Endometrial microvascular endothelial cells (primary cell): Measurements from ENCODE around the gene ENGASE. TPM values are rescaled to one million over a fixed set of nuclear protein-coding genes. Genes with fewer than 3 reads are reported as not detected.
"Not testable (repeated sequence)": the region's sequence is repeated elsewhere in the genome, so short reads cannot be mapped to it uniquely, and the experiment has no call there.

Source experiments
- in situ Hi-C: cut with HindIII; loops from 2 replicates; pipeline ENCODE4 v1.10.0; 2017; ENCODE audit warnings: low sequenced_read_pairs, low pct_unique_long_range_greater_than_20kb; ENCODE audit errors: inconsistent ontology term
- total RNA-seq: library from RNA; depleted of rRNA; stranded (reverse); fragments of >200 nt; gene quantifications from one replicate; pipeline ENCODE4 v1.2.3, GENCODE V29; 2015; ENCODE audit errors: inconsistent ontology term

The ENGASE gene, protein sequence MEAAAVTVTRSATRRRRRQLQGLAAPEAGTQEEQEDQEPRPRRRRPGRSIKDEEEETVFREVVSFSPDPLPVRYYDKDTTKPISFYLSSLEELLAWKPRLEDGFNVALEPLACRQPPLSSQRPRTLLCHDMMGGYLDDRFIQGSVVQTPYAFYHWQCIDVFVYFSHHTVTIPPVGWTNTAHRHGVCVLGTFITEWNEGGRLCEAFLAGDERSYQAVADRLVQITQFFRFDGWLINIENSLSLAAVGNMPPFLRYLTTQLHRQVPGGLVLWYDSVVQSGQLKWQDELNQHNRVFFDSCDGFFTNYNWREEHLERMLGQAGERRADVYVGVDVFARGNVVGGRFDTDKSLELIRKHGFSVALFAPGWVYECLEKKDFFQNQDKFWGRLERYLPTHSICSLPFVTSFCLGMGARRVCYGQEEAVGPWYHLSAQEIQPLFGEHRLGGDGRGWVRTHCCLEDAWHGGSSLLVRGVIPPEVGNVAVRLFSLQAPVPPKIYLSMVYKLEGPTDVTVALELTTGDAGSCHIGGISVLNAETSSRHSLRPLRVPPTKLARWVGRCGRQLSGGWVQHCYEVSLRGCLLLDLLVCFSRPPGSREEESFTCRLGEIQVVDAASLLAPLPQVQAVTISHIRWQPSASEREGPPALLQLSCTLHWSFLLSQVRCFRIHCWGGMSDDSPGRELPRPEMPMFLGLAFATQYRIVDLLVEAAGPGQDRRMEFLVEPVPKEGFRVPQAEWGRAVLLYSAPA
- 6.5 TPM for total RNA-seq

DNA sequence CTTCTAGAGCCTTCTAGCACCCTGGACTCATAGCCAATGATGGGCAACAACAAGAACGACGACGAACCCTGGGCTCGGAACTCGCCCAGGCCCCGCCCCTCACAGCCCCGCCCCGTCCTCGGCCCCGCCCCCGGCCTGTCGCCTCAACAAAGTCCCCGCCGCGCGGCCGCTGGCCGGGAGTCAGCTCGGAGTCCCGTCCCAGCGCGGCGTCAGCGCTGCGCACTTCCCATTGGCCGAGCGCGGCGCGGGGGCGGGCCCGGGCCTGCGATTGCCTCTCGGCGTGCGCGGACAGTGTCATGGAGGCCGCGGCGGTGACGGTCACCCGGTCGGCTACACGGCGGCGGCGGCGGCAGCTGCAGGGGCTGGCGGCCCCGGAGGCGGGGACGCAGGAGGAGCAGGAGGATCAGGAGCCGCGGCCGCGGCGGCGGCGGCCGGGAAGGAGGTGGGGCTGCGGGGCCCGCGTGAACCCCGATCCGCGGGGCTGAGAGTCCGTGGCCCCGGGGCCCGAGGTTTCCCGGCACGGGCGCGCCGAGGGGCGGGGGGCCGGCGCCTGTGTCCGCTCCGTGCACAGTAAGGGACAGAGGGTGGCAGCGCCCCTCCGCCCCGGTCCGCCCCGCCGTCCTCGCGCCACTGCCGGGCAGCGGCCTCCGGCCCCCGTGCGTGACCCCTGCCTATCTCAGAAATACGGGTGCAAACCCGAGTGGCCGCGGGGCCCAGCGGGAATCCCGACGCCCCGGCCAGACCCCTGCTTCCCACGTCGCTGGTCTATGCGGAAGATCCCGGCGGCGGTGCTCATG lies at the start of gene ENGASE:
Gene ENGASE (plus strand): TSS at position 176 of the 797 bp plus-strand sequence. CDS start 121 bp downstream, at position 297.
- in situ Hi-C loops = no loop called here

DNA sequence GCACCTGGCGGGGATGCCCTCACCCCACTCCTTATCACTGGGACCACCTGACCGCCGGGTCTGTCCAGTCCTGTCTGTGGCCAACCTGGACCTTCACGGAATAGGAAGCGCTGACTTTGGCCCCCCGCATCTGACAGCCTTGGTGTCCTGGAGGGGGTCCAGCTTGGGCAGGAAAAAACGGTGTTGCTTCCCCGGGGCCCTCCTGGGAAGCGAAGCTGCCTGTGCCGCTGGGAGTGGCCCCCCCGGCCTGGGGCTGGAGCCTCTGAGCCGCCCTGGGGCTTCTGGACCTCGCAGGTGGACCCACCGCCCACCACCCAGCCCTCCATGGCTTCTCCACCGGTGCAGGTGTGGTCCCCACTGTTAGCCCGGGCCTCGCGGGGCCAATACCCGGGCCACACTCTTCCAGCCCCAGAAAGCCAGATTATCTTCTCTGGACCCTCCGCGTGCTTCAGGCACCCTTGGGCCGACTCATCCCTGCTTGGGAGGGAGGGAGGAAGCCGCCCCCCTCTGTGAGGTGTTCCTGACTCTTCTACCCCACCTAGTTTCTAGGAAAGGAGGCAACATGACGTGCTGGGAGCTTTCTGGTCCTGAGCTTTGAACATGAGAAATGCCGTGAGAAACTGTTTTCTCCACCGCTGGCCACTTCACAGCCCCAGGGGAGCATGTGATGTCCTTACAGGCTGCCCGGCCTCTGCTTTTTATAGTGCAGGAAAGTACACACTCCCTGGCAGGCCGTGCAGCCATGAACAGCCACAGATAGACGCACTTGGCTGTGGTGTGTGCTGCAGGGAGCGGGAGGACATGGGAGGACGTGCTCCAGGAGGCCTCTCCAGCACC lies 49.5 kb upstream of the ENGASE start:
- in situ Hi-C loops = no loop called here

DNA sequence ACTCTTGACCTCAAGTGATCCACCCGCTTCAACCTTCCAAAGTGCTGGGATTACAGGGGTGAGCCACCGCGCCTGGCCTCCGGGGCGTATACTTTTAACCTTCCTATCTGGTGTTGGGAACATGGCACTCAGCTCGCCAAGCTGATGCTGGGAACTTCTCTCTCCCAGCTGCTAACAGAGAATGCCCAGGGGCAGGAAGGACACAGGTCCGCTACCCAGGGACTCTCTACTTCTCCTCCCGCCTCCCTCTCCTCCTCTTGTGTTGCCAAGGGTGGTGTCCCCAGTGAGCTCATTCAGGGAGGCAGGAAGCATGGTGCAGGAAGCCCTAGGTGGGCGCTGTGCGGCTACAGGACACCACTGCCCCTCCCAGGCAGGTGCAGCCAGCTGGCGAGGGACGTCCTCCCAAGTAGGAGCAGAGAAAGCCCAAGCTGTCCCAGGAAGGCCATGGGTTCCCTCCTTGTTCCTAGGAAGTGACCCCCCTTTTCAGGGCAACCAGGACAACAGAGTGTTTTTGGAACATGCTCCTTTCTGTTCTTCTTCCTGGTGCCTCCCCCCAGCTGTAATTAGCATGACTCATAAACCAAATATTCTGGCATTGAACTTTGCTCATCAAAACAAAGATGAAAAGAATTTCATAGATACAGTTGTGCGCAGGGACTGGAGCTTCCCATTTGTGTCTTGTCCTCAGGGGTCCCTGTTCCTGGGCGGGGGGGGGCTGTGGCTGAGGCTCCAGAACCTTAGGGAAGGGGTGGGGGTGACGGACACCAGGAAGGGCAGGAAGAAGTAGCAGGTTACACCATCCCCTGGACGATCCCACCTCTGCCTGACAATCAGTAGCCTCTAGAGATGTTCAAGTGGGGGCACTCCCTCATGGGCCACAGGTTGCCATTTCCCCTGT lies 48.0 kb upstream of the ENGASE start:
- in situ Hi-C loops = no loop called here

DNA sequence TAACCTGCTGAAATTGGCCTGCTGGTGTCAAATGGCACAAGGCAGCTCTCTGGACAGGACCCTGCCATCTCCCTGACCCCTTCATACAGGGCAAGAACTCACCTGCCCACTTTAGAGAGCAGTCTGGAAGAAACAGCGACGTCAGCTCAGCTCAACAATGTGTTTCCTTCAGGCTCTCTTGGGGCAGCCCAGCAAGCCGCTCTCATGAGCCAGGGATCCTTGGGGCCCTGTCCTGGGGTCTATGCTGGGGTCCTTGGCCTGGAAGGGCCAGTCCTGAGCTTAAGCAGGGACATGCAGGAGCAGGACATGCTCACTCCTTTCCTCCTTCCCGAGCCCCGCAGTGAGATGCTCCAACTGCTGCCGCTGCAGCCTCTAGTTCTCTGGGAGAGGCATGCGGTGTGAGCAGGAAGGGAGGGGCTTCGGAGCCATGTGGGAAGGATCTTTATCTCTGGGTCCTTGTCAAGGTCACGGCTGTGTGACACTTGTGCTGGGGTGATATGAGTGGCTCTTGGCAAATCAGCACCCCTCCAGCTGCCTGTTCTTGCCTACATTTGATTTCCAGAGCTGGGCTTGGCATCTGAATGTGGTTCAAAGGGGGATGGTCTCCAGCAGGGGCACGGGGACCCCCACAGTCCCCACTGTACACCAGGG lies 47.2 kb upstream of the ENGASE start:
- in situ Hi-C loops = no loop called here

DNA sequence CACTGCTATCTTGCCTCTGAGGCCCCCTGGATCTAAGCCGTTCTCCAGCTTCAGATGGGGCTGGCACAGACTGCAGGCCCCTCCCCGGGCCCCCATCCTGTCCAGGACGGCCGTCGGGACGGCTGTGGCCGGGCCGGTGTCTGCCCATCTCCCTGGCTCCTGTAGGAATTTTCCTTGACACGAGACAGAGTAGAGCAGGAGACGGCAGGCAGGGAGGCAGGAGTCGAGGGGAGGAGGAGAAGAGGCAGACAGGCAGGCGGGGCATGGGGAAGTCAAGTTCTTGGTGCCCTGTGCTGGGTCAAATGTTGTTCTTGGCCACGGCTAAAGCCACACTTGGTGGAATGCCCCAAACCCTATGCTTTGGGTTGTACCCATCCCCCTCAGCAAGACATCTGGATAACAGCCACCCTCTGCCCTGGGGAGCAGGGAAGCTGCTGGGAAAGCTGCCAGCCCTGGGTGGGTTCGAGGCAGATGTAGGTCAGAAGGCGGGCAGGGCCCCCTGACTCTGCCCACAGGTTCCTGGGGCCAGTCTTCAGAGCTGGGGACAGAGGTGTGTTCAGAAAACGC lies 46.6 kb upstream of the ENGASE start:
- in situ Hi-C loops = no loop called here

DNA sequence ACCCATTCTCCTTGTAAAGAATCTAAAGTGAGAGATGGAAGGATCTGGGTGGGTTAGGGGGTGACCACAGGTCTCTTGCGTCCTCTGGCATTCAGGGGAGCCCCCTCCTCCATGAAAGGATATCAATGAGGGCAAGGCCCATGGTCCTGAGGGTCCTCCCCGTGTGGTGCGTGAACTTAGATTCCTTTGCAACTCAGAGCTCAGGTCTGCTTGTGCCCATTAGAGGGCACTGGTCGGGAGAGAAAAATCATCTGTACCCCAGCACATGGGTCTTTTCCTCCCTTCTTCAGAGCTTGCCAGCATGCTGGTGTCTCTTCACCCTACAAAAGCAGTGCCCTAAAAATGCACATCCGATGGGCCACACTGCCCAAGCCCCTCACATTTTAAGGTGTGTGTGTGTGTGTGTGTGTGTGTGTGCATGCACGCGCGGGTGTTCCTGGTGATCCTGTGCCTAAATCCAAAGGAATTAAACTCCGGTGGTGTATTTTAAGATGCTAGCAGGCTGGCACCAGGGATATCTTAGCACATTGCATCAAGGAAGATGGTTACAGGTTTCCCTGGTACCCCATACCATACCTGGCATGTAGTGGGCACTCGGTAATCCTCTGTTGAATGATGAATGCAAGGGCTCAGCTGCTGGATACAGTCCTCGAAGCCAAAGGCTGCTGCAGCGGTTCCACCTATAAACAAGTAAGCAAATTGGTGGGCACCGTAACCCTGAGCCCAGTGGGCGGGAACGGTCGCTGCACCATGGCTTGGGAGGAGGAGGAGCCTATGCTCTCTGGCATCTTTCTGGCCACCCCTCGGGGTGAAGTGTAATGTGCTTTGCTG lies 45.9 kb upstream of the ENGASE start:
- in situ Hi-C loops = no loop called here

DNA sequence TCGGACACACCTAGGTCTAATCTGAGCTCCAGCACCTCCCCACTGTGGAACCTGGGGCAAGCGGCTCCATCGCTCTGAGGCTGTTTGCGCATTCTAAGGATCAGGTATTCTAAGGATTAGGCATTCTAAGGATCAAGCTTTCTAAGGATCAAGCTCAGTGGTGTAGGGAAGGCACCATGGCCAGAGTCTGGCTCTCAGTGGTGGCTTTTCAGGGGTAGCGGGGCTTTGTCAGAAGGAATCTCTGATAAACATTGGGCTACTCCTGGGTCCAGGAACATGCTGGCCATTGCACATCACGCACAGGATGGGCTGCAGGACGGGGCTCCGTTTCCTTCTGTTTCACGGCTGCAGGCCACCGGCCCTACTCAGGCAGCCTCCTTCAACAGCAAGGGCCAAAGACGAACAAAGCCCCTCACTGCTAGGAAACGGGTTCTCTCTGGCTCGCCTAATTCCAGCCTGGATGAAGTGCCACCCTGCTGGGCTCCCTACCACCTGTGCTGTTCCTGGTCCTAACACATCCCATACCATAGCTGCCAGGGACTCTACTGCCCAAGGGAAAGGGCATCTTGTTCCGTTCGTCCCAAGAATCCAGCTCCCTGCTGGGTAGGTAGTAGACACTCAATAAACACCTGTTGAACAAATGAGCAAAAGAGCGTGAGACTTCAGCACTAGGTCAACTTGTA lies 45.2 kb upstream of the ENGASE start:
- in situ Hi-C loops = no loop called here

DNA sequence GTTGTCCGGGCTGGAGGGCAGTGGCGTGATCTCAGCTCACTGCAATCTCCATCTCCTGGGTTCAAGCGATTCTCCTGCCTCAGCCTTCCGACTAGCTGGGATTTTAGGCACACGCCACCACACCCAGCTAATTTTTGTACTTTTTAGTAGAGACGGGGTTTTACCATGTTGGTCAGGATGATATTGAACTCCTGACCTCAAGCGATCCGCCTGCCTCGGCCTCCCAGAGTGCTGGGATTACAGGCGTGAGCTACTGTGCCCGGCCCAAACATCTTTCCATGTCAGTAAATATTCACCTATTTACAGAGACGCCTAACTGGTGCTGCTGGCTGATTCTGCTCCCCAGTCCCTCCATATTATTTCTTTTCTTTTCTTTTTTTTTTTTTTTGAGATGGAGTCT lies 44.0 kb upstream of the ENGASE start:
- in situ Hi-C loops = not testable (repeated sequence)

DNA sequence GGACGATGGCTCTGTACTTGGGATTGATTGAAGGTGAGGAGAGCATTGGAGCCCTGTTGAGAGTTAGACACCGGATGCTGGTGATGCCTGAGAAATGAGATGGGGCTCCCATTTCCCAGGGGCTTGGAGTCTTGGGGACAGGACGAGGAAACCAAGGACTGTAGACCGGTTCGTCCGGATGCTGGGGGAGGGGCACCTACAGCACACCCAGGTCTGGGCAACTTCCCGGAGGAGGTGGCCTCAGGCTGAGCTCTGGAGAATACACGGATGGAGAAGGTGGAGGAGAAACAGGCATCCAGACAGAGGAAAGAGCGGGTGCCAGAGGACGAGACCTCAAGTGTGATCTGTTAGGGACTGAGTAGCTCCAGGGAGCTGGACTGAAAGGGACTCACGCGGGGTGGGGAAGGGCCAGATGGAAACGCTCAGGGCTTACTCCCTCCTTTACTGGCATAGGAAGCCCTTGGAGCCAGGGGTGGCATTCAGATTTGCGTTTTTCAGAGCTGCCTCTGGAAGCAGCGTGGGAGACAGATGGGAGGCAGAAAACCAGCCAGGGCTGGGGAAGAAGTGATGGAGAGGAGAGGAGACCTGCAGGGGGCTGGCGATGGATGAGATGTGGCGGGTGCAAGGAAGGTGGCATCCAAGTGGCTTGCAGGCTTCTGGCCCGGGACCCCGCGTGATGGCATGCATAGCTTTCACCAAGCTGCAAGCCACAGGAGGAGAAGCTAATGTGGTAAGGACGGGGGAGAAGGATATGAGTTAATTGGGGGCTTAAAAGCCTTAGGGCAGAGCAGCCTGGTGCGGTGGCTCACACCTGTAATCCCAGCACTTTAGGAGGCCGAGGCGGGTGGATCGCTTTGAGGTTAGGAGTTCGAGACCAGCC lies 42.4 kb upstream of the ENGASE start:
- in situ Hi-C loops = no loop called here

DNA sequence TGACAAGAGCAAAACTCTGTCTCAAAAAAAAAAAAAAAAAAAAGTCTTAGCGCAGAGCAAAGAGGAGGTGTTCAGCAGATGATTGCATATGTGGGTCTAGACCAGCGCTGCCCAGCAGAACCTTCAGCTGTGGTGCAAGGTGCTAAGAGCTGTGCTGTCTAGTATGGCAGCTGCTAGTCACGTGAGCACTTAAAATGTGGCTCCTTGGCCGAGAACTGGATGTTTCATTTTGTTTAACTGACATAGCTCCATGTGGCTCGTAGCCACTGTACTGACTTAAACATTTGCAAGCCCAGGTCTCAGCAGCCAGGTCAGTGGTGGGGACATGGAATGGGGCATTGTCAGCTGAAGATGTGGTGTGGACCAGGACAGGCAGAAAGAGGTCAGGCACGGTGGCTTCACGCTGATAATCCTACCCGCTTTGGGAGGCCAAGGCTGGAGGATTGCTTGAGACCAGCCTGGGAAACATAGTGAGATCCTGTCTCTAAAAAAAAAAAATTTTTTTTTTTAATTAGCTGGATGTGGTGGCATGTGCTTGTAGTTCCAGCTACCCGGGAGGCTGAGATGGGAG lies 41.5 kb upstream of the ENGASE start:
- in situ Hi-C loops = no loop called here

DNA sequence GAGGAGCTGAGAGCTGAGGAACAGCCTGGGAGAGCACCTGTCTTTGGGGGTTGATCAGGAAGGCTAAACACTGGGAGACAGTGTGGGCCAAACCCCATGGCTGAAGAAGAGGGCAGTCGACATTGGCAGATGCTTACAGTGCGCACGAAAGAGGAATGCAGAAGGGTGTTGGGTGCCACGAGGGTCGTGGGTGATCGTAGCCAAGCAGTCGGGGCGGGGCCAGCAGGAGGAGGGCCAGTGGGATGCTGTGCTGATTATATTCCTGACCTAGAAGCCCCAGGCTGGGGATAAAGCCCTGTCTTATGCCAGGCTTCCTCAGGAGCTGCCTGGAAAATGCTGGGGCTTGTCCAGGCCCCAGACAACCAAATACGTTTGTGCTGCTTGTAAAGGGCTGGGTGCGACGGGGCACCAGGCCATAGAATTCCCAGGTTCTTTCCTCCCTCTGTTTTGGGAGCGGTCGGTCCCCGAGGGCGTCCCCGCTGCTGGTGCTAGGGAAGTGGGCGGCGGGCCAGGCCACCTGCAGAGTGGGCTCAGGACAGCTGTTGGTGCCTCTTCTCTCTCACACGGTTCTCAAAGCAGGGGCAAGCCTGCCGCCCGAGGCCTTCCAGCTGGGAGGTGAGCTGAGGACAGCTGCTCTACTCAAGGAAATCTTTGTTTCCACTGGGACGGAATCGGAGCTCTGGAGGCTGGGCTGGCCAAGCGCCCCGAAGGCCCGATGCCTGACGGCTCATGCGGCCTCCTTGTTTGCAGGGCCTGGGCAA lies 40.7 kb upstream of the ENGASE start:
- in situ Hi-C loops = no loop called here

DNA sequence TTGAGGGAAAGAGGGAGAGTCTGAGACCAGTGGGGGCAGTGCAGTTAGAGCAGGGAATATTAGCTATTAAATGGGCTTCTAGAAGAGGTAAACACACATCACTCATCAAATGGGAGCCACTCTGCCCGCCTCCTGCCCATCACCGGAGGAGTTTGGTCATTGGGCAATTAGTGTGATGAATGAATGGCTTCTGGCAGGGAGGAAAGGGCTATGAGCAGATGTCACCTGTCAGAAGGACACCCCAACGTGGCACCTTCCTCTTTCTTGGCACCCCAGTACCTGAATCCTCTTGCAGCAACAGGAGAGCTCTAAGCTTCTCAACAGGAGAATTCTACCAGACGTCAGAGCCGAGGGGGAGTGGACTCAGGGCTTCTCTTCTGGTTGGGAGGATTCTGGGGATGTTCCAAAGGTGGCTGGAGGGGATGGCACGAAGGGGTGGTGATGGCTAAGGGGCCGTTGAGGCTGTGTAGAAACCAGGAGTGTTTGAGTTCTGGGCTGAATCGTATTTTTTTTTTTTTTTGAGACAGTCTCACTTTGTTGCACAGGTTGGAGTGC lies 39.6 kb upstream of the ENGASE start:
- in situ Hi-C loops = no loop called here

DNA sequence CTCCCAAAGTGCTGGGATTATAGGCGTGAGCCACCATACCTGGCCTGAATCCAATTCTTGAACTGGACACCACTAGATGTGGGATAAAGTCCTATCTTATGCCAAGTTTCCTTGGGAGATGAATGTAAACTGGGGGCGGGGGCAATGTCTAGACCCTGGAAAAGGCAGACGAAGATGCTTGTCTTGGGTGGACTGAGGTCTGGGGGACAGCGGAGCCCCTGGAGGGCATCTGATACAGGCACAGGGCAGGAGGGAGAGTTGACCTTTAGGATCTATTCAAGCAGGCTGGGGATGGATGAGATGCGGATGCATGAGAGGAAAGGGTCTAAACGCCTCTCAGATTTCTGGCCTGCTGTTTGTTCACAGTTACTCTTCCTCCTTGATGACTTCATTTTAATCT lies 38.9 kb upstream of the ENGASE start:
- in situ Hi-C loops = no loop called here
